Keratinocyte (primary cell): ENCODE measurements around the gene IGF1R. TPM values are rescaled to one million over a fixed set of nuclear protein-coding genes. Genes with fewer than 3 reads are reported as not detected.

Experiments used
- DNase-seq: peaks from one replicate; pipeline ENCODE4 v3.0.0-alpha.2; 2011; ENCODE audit warnings: low read depth, missing footprints, low spot score
- FAIRE-seq: peaks from 2 replicates; lab custom pipeline; 2011; peaks lifted over from hg19 to GRCh38; lab: Jason Lieb, UNC
- H2AFZ ChIP-seq: 2 replicates; pipeline ENCODE4 v1.6.0; 2012; ENCODE audit warnings: low read length, control low read depth, inconsistent platforms; ENCODE audit not compliant: control insufficient read depth
- H3K27ac ChIP-seq: 2 replicates; pipeline ENCODE4 v1.5.1; 2011; ENCODE audit warnings: low read length; ENCODE audit not compliant: control insufficient read depth, insufficient read depth
- H3K27me3 ChIP-seq: 3 replicates; pipeline ENCODE4 v1.6.0; 2011; ENCODE audit warnings: low read length; ENCODE audit not compliant: control insufficient read depth, insufficient read depth; ENCODE audit errors: extremely low read depth
- H3K36me3 ChIP-seq, 2 experiments: 2 replicates in 1 of 2; 3 replicates in 1 of 2; pipeline ENCODE4 v1.5.1; 2011; ENCODE audit warnings: low read length in 2 of 2, mild to moderate bottlenecking in 1 of 2; ENCODE audit not compliant: control insufficient read depth in 2 of 2, insufficient read depth in 2 of 2; ENCODE audit errors: extremely low read depth in 1 of 2
- H3K4me1 ChIP-seq: 3 replicates; pipeline ENCODE4 v1.5.1; 2011; ENCODE audit warnings: low read length; ENCODE audit not compliant: control insufficient read depth, insufficient read depth; ENCODE audit errors: extremely low read depth
- H3K4me2 ChIP-seq: 3 replicates; pipeline ENCODE4 v1.6.0; 2011; ENCODE audit warnings: low read depth, low read length; ENCODE audit not compliant: control insufficient read depth, insufficient read depth; ENCODE audit errors: extremely low read depth
- H3K4me3 ChIP-seq, 3 experiments: fragments of 200-600 bp in 1 of 3; sonication (generic) in 1 of 3; 2 replicates in 2 of 3; 3 replicates in 1 of 3; pipeline ENCODE4 v1.5.1; 2011 to 2016; ENCODE audit warnings: low read length in 3 of 3, mild to moderate bottlenecking in 3 of 3, control low read depth in 2 of 3, inconsistent platforms in 1 of 3, low read depth in 1 of 3, mixed read lengths in 1 of 3, mixed run types in 1 of 3, moderate library complexity in 1 of 3; ENCODE audit not compliant: control insufficient read depth in 2 of 3, insufficient read depth in 2 of 3; ENCODE audit errors: extremely low read depth in 1 of 3
- H3K79me2 ChIP-seq: 2 replicates; pipeline ENCODE4 v1.6.0; 2012; ENCODE audit warnings: low read length; ENCODE audit not compliant: control insufficient read depth, insufficient read depth
- H3K9ac ChIP-seq: 3 replicates; pipeline ENCODE4 v1.6.0; 2011; ENCODE audit warnings: low read length; ENCODE audit not compliant: control insufficient read depth, insufficient read depth; ENCODE audit errors: extremely low read depth
- H3K9me1 ChIP-seq: 3 replicates; pipeline ENCODE4 v1.6.0; 2011; ENCODE audit warnings: low read length; ENCODE audit not compliant: control insufficient read depth, insufficient read depth; ENCODE audit errors: extremely low read depth
- H3K9me3 ChIP-seq: 2 replicates; pipeline ENCODE4 v1.5.1; 2012; ENCODE audit warnings: low read depth, low read length; ENCODE audit not compliant: control insufficient read depth
- H4K20me1 ChIP-seq: 3 replicates; pipeline ENCODE4 v1.6.0; 2011; ENCODE audit warnings: low read length; ENCODE audit not compliant: control insufficient read depth, insufficient read depth; ENCODE audit errors: extremely low read depth
- CTCF ChIP-seq, 3 experiments: IDR thresholded peaks in 1 of 3; conservative IDR thresholded peaks in 1 of 3; optimal IDR thresholded peaks in 1 of 3; 2 replicates in 2 of 3; 3 replicates in 1 of 3; pipeline versions ENCODE3 to v1.5.1; 2011; ENCODE audit warnings: low read length in 3 of 3, mild to moderate bottlenecking in 3 of 3, moderate library complexity in 2 of 3, control low read depth in 1 of 3, inconsistent platforms in 1 of 3; ENCODE audit not compliant: insufficient read depth in 2 of 3; ENCODE audit errors: extremely low read depth in 1 of 3
- EZH2 ChIP-seq: IDR thresholded peaks from one replicate; pipeline ENCODE4 v1.6.1; 2012; ENCODE audit warnings: inconsistent platforms, mild to moderate bottlenecking, low read length, moderate library complexity
- dilution Hi-C: fragments of 300-500 bp; cut with MboI; formaldehyde crosslinking; loops from one replicate; pipeline ENCODE4 v1.7.0; 2020; ENCODE audit warnings: low sequenced_read_pairs; ENCODE audit not compliant: extremely low pct_ligation_motif_present
- polyA plus RNA-seq, 5 experiments: library from polyadenylated mRNA; depleted of rRNA in 3 of 5; stranded (reverse) in 3 of 5; stranded (forward) in 1 of 5; unstranded in 1 of 5; fragments of >200 nt; gene quantifications; 1 replicate in 1 of 5; 2 replicates in 3 of 5; 3 replicates in 1 of 5; pipeline versions ENCODE4 v1.2.1 to v1.2.3, GENCODE V29; 2011 to 2012; ENCODE audit warnings: missing spikeins in 2 of 5, low read depth in 1 of 5, low replicate concordance in 1 of 5

Gene IGF1R
- polyA plus RNA-seq, 1 donor (not counting 4 experiments of a cell fraction or from before 2014, with no cell fraction given) = 14.5 TPM

- H3K79me2 ChIP-seq = peaks cover 60% of the 10 kb centered on the region
- TF ChIP-seq EZH2 = no peak
- TF ChIP-seq CTCF (optimal IDR thresholded peaks at IDR 0.05 in 1 of 3, IDR thresholded peaks at IDR 0.05 in 1 of 3, conservative IDR thresholded peaks at IDR 0.05 in 1 of 3; ENCODE audit: extremely low read depth in 1 of 3, insufficient read depth in 2 of 3, low read length in 3 of 3) = no peak
- no peaks in the 10 kb centered on the region for H4K20me1 ChIP-seq
- no peak overlapping the region for H3K27ac ChIP-seq
- H3K36me3 ChIP-seq = no peaks in the 10 kb centered on the region
- H3K9me1 ChIP-seq = no peaks in the 10 kb centered on the region
- dilution Hi-C loops = no loop called here
- H3K27me3 ChIP-seq = no peaks in the 10 kb centered on the region
- no peak overlapping the region for H2AFZ ChIP-seq
- DNase-seq (no peak), FAIRE-seq (peak; percentile 17)
- H3K9me3 ChIP-seq = no peaks in the 10 kb centered on the region
- no peak overlapping the region for H3K4me2 ChIP-seq
- no peaks in the 10 kb centered on the region for H3K4me1 ChIP-seq
- no peak overlapping the region for H3K4me3 ChIP-seq
- H3K9ac ChIP-seq = no peak overlapping the region
Measured at GRCh38 chr15:98823012-98823458, 174.7 kb downstream of the IGF1R start.

DNA sequence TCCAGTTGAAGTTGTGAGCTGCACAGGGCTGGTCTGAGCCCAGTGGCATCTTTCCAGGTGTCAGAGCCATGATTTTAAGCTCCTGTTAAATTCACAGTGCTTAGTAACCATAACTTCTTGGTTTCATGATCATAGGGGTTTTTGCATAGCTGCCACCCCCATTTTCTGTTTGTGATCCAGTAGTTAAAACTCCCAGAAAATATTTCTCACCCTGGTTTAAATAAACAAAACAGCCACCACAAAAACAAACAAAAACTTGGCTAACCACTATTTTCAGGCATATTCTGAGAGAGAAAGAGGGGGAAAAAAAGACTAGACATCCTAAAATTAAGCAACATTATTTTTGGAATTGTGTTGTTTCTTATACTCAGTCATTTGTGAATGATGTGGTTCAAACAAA lies 175.3 kb downstream of the IGF1R start:
- no peak for FAIRE-seq
- no peak for DNase-seq
- Histone ChIP-seq H3K4me1 (no peaks in the 10 kb centered on the region), H3K27ac (no peak overlapping the region), H3K36me3 (no peaks in the 10 kb centered on the region), H3K27me3 (no peaks in the 10 kb centered on the region), H3K4me3 (no peak overlapping the region), H4K20me1 (no peaks in the 10 kb centered on the region), H3K4me2 (no peak overlapping the region), H3K9me1 (no peaks in the 10 kb centered on the region), H3K9ac (no peak overlapping the region), H3K9me3 (no peaks in the 10 kb centered on the region), H2AFZ (no peak overlapping the region), H3K79me2 (peaks cover 57% of the 10 kb centered on the region)
- TF ChIP-seq EZH2 (no peak), CTCF (optimal IDR thresholded peaks at IDR 0.05 in 1 of 3, IDR thresholded peaks at IDR 0.05 in 1 of 3, conservative IDR thresholded peaks at IDR 0.05 in 1 of 3; ENCODE audit: extremely low read depth in 1 of 3, insufficient read depth in 2 of 3, low read length in 3 of 3) (no peak)
- dilution Hi-C loops = no loop called here
